Endometrial microvascular endothelial cells (primary cell): ENCODE data around the gene TXNRD3. TPM values are rescaled to one million over a fixed set of nuclear protein-coding genes. Genes with fewer than 3 reads are reported as not detected.

Experiments
- in situ Hi-C: cut with HindIII; loops from 2 replicates; pipeline ENCODE4 v1.10.0; 2017; ENCODE audit warnings: low sequenced_read_pairs, low pct_unique_long_range_greater_than_20kb; ENCODE audit errors: inconsistent ontology term
- total RNA-seq: library from RNA; depleted of rRNA; stranded (reverse); fragments of >200 nt; gene quantifications from one replicate; pipeline ENCODE4 v1.2.3, GENCODE V29; 2015; ENCODE audit errors: inconsistent ontology term

Gene TXNRD3
- total RNA-seq, 1 donor from 2014 or later = 10.1 TPM

GRCh38 chr3:126676919-126677705 is 22.2 kb upstream of the TXNRD3 start:
- in situ Hi-C loops = no loop called here

GRCh38 chr3:126672741-126673140 is 17.8 kb upstream of the TXNRD3 start:
- in situ Hi-C loops = no loop called here

GRCh38 chr3:126672340-126672739 is 17.4 kb upstream of the TXNRD3 start:
- in situ Hi-C loops = no loop called here

- in situ Hi-C loops = no loop called here
These were observed 16.6 kb upstream of the TXNRD3 start for GRCh38 chr3:126671521-126671920.

- in situ Hi-C loops = no loop called here
These were observed 13.8 kb upstream of the TXNRD3 start for GRCh38 chr3:126668450-126669401.

- in situ Hi-C loops = no loop called here
These were observed 12.9 kb upstream of the TXNRD3 start for GRCh38 chr3:126667631-126668449.

GRCh38 chr3:126666658-126667528 is 12.0 kb upstream of the TXNRD3 start:
- in situ Hi-C loops = no loop called here

GRCh38 chr3:126665959-126666657 is 11.2 kb upstream of the TXNRD3 start:
- in situ Hi-C loops = no loop called here

GRCh38 chr3:126665221-126665936 is 10.5 kb upstream of the TXNRD3 start:
- in situ Hi-C loops = no loop called here

GRCh38 chr3:126664591-126665214 is 9.8 kb upstream of the TXNRD3 start:
- in situ Hi-C loops = no loop called here

- in situ Hi-C loops = no loop called here
These were observed 8.8 kb upstream of the TXNRD3 start for GRCh38 chr3:126663750-126664149.

- in situ Hi-C loops = no loop called here
These were observed 8.3 kb upstream of the TXNRD3 start for GRCh38 chr3:126663257-126663656.

GRCh38 chr3:126661532-126662364 is 6.8 kb upstream of the TXNRD3 start:
- in situ Hi-C loops = no loop called here

GRCh38 chr3:126659915-126660886 is 5.3 kb upstream of the TXNRD3 start:
- in situ Hi-C loops = no loop called here

- in situ Hi-C loops = no loop called here
These were observed 3.7 kb upstream of the TXNRD3 start for GRCh38 chr3:126658584-126658983.
